Iris pigment epithelial cell (primary cell): ENCODE results near the gene TTBK2.

Source experiments
- DNase-seq: peaks from one replicate; pipeline ENCODE4 v3.0.0-alpha.2; 2011; ENCODE audit warnings: low read depth

Gene TTBK2

GRCh38 chr15:42728560-42728959, 192.0 kb downstream of the TTBK2 start:
- no peak for DNase-seq

GRCh38 chr15:42727750-42728381, 192.7 kb downstream of the TTBK2 start:
- DNase-seq, result no peak

GRCh38 chr15:42726114-42726513, 194.5 kb downstream of the TTBK2 start:
- DNase-seq, result no peak

GRCh38 chr15:42725331-42725903, 195.2 kb downstream of the TTBK2 start:
- DNase-seq, result peak; percentile 40

GRCh38 chr15:42724276-42724675, 196.3 kb downstream of the TTBK2 start:
- no peak for DNase-seq

- DNase-seq, result peak; percentile 12
These were observed 197.5 kb downstream of the TTBK2 start for GRCh38 chr15:42723068-42723467.

- no peak for DNase-seq
These were observed 198.7 kb downstream of the TTBK2 start for GRCh38 chr15:42721916-42722315.

GRCh38 chr15:42721016-42721415, 199.6 kb downstream of the TTBK2 start:
- no peak for DNase-seq

GRCh38 chr15:42720071-42720470, 200.5 kb downstream of the TTBK2 start:
- DNase-seq, result no peak

- no peak for DNase-seq
These were observed 201.5 kb downstream of the TTBK2 start for GRCh38 chr15:42719043-42719442.

- DNase-seq, result peak; percentile 9
These were observed 204.0 kb downstream of the TTBK2 start for GRCh38 chr15:42716626-42717025.

GRCh38 chr15:42716125-42716524, 204.5 kb downstream of the TTBK2 start:
- DNase-seq, result no peak

GRCh38 chr15:42712584-42712983, 208.0 kb downstream of the TTBK2 start:
- no peak for DNase-seq

- no peak for DNase-seq
These were observed 208.8 kb downstream of the TTBK2 start for GRCh38 chr15:42711746-42712145.

- no peak for DNase-seq
These were observed 209.9 kb downstream of the TTBK2 start for GRCh38 chr15:42710662-42711061.

GRCh38 chr15:42707873-42708544, 212.6 kb downstream of the TTBK2 start:
- DNase-seq, result no peak

GRCh38 chr15:42707068-42707467, 213.5 kb downstream of the TTBK2 start:
- peak; percentile 28 for DNase-seq

GRCh38 chr15:42705336-42705735, 215.2 kb downstream of the TTBK2 start:
- no peak for DNase-seq

GRCh38 chr15:42704492-42704926, 216.1 kb downstream of the TTBK2 start:
- peak; percentile 69 for DNase-seq

GRCh38 chr15:42696626-42697025, 224.0 kb downstream of the TTBK2 start:
- DNase-seq, result no peak

- no peak for DNase-seq
These were observed 225.0 kb downstream of the TTBK2 start for GRCh38 chr15:42695527-42696071.

GRCh38 chr15:42694398-42694797, 226.2 kb downstream of the TTBK2 start:
- DNase-seq, result no peak

GRCh38 chr15:42693942-42694341, 226.6 kb downstream of the TTBK2 start:
- no peak for DNase-seq
